ENCODE results near the gene SGMS1.

- TF ChIP-seq CTCF (IDR thresholded peaks at IDR 0.05), result no peak
- no peak for TF ChIP-seq EZH2 (IDR thresholded peaks at IDR 0.05; ENCODE audit: borderline replicate concordance, insufficient read depth, low read depth, low read length, poor library complexity, severe bottlenecking)
Observed at GRCh38 chr10:50627443-50627842, 3.7 kb upstream of the SGMS1 start.
